SK-N-SH (cell line): ENCODE results near the gene TMEM117. TPM values are rescaled to one million over a fixed set of nuclear protein-coding genes. Genes with fewer than 3 reads are reported as not detected.

Experiments
- CTCF ChIA-PET: fragments of 300-600, 350-600 bp; formaldehyde crosslinking; extraction: SDS; loops from one replicate; lab custom pipeline; 2021; lab: Yijun Ruan, JAX
- POLR2A ChIA-PET: fragments of 350-600 bp; sonication (Branson Sonifier 250); formaldehyde crosslinking; extraction: SDS; loops from one replicate; lab custom pipeline; 2020; ENCODE audit warnings: antibody characterized with exemption, inconsistent platforms; lab: Yijun Ruan, JAX
- DNase-seq: peaks from one replicate; pipeline ENCODE4 v3.0.0; 2012
- H2AFZ ChIP-seq: fragments of 200-600 bp; sonication (generic); 2 replicates; pipeline ENCODE4 v1.8.1; 2016; ENCODE audit warnings: antibody characterized with exemption, mild to moderate bottlenecking, low read depth
- H3F3A ChIP-seq: fragments of 200-600 bp; sonication (generic); replicated peaks from 2 replicates; pipeline ENCODE3; 2016; ENCODE audit warnings: antibody characterized with exemption, mild to moderate bottlenecking; ENCODE audit not compliant: insufficient read depth
- H3K27ac ChIP-seq, 2 experiments: fragments of 200-500 bp in 1 of 2; fragments of 200-600 bp in 1 of 2; sonication (Bioruptor generic) in 1 of 2; sonication (generic), shearing (Covaris generic) in 1 of 2; 2 replicates each; pipeline versions ENCODE4 v1.5.1 to v1.6.1; 2014 to 2016; ENCODE audit warnings: low read depth in 2 of 2, inconsistent platforms in 1 of 2, low read length in 1 of 2, mild to moderate bottlenecking in 1 of 2, mixed read lengths in 1 of 2
- H3K27me3 ChIP-seq: fragments of 200-600 bp; sonication (generic), shearing (Covaris generic); 2 replicates; pipeline ENCODE4 v1.6.1; 2016; ENCODE audit warnings: mixed run types; ENCODE audit not compliant: insufficient read depth
- H3K36me3 ChIP-seq, 2 experiments: fragments of 200-500 bp in 1 of 2; fragments of 200-600 bp in 1 of 2; sonication (Bioruptor generic) in 1 of 2; sonication (generic) in 1 of 2; replicated peaks in 1 of 2; 2 replicates each; pipeline versions ENCODE3 to v1.5.1; 2014 to 2016; ENCODE audit warnings: low read length in 1 of 2, mild to moderate bottlenecking in 1 of 2; ENCODE audit not compliant: insufficient read depth in 2 of 2, control insufficient read depth in 1 of 2
- H3K4me1 ChIP-seq, 2 experiments: fragments of 200-500 bp in 1 of 2; fragments of 200-600 bp in 1 of 2; sonication (Bioruptor generic) in 1 of 2; sonication (generic), shearing (Covaris generic) in 1 of 2; 2 replicates each; pipeline versions ENCODE4 v1.5.1 to v1.6.1; 2014 to 2016; ENCODE audit warnings: low read depth in 1 of 2, low read length in 1 of 2, mixed run types in 1 of 2; ENCODE audit not compliant: insufficient read depth in 2 of 2, control insufficient read depth in 1 of 2
- H3K4me2 ChIP-seq: fragments of 200-600 bp; sonication (generic), shearing (Covaris generic); 2 replicates; pipeline ENCODE4 v1.6.1; 2017; ENCODE audit warnings: mixed run types
- H3K4me3 ChIP-seq, 2 experiments: fragments of 200-500 bp in 1 of 2; fragments of 200-600 bp in 1 of 2; sonication (Bioruptor generic) in 1 of 2; sonication (generic), shearing (Covaris generic) in 1 of 2; 2 replicates each; pipeline versions ENCODE4 v1.5.1 to v1.8.1; 2014 to 2016; ENCODE audit warnings: low read depth in 2 of 2, inconsistent platforms in 1 of 2, low read length in 1 of 2, mild to moderate bottlenecking in 1 of 2, mixed read lengths in 1 of 2, moderate library complexity in 1 of 2
- H3K79me2 ChIP-seq: fragments of 200-600 bp; sonication (generic); 2 replicates; pipeline ENCODE4 v1.8.1; 2017; ENCODE audit warnings: mild to moderate bottlenecking; ENCODE audit not compliant: insufficient read depth
- H3K9ac ChIP-seq: fragments of 200-600 bp; sonication (generic); 2 replicates; pipeline ENCODE4 v1.6.1; 2017; ENCODE audit warnings: mixed run types
- H3K9me2 ChIP-seq: fragments of 200-600 bp; sonication (generic); 2 replicates; pipeline ENCODE4 v1.6.1; 2017; ENCODE audit warnings: mixed run types
- H3K9me3 ChIP-seq: fragments of 200-600 bp; sonication (generic); 2 replicates; pipeline ENCODE4 v1.6.1; 2017; ENCODE audit warnings: mixed run types, mild to moderate bottlenecking, moderate library complexity
- H4K20me1 ChIP-seq: fragments of 200-600 bp; sonication (generic); 2 replicates; pipeline ENCODE4 v1.6.1; 2017; ENCODE audit warnings: mild to moderate bottlenecking, mixed run types; ENCODE audit not compliant: insufficient read depth
- ELF1 ChIP-seq: IDR thresholded peaks from 2 replicates; pipeline ENCODE4 v1.4.0; 2012
- FOXJ3 ChIP-seq: sonication (generic); formaldehyde crosslinking; IDR thresholded peaks from 2 replicates; pipeline ENCODE4 v1.5.1; 2020; ENCODE audit warnings: mild to moderate bottlenecking, missing genetic modification reagents
- GABPA ChIP-seq: IDR thresholded peaks from 2 replicates; pipeline ENCODE4 v1.4.0; 2012; ENCODE audit warnings: low read depth, mild to moderate bottlenecking
- GATA2 ChIP-seq: sonication (generic); formaldehyde crosslinking; IDR thresholded peaks from 2 replicates; pipeline ENCODE4 v1.5.0; 2020; ENCODE audit warnings: mild to moderate bottlenecking, missing genetic modification reagents
- JUND ChIP-seq: IDR thresholded peaks from 2 replicates; pipeline ENCODE4 v1.4.0; 2012
- RFX5 ChIP-seq: IDR thresholded peaks from 2 replicates; pipeline ENCODE4 v1.6.1; 2012; ENCODE audit warnings: mild to moderate bottlenecking, improper control_type of control experiment, low read length
- SIN3A ChIP-seq: IDR thresholded peaks from 2 replicates; pipeline ENCODE4 v1.6.1; 2012; ENCODE audit warnings: low read depth, mild to moderate bottlenecking, low read length, moderate library complexity, borderline replicate concordance
- SMC3 ChIP-seq: IDR thresholded peaks from 2 replicates; pipeline ENCODE4 v1.6.1; 2012; ENCODE audit warnings: low read depth, low read length, improper control_type of control experiment
- TAF1 ChIP-seq: IDR thresholded peaks from 2 replicates; pipeline ENCODE4 v1.6.1; 2012; ENCODE audit warnings: low read depth, mild to moderate bottlenecking, low read length, moderate library complexity, borderline replicate concordance
- TCF12 ChIP-seq: IDR thresholded peaks from 2 replicates; pipeline ENCODE4 v1.4.0; 2012
- USF2 ChIP-seq: fragments of 150-350 bp; IDR thresholded peaks from 2 replicates; pipeline ENCODE4 v1.6.1; 2017; ENCODE audit warnings: antibody characterized with exemption, low read length, low read depth, borderline replicate concordance
- WGBS: methylation state at CpG from one replicate; pipeline ENCODE4 v1.1.6; 2017; ENCODE audit warnings: low lambda C conversion rate; 5-methylcytosine and 5-hydroxymethylcytosine counted together
- polyA plus RNA-seq, 3 experiments: library from polyadenylated mRNA; depleted of rRNA; stranded (reverse); fragments of >200 nt; gene quantifications; 2 replicates each; pipeline ENCODE4 v1.2.3, GENCODE V29; 2012

The TMEM117 gene
- polyA plus RNA-seq, 1 of the 3 experiments (the other 2 are of a cell fraction), result 0.81 TPM

DNA sequence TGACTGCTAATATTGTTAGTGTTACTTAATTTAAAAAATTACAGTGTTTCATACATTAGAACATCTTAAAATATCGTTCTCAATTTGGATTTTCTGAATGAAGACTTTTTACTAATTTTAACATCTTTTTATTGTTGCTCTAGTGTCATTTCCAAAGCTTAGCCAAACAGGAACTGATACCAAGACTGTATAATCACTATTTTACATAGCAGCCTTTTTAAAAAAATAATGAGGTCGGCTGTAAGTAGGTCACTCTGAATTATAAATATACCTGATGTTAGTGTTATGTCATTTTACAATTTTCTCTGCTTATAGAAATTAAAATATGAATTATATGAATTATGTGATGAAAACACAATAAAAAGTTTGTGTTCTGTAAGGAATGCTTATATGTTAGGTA, 321.5 kb downstream of the TMEM117 start:
- H3K4me2 ChIP-seq, result no peak overlapping the region
- no peaks in the 10 kb centered on the region for H3K9me2 ChIP-seq
- POLR2A ChIA-PET, result no interaction called here
- H3K4me1 ChIP-seq, result no peaks in the 10 kb centered on the region; a peak in 1 of 4 replicates
- H3K79me2 ChIP-seq, result no peaks in the 10 kb centered on the region
- H3K9ac ChIP-seq, result no peak overlapping the region
- WGBS, result 17% methylated on average over 2 of the region's 2 CpGs
- no peaks in the 10 kb centered on the region for H4K20me1 ChIP-seq
- no peaks in the 10 kb centered on the region for H3K9me3 ChIP-seq
- no peaks in the 10 kb centered on the region for H3K27me3 ChIP-seq
- H3K4me3 ChIP-seq, result no peak overlapping the region
- H2AFZ ChIP-seq, result no peak overlapping the region
- DNase-seq, result no peak
- H3F3A ChIP-seq, result no peaks in the 10 kb centered on the region
- CTCF ChIA-PET, result no interaction called here
- H3K27ac ChIP-seq, result no peak overlapping the region
- TF ChIP-seq GABPA, result no peak
- no peak for TF ChIP-seq TAF1
- TF ChIP-seq ELF1, result no peak
- TF ChIP-seq RFX5, result no peak
- TF ChIP-seq, all 33 proteins: peak for 0
- no peaks in the 10 kb centered on the region for H3K36me3 ChIP-seq

DNA sequence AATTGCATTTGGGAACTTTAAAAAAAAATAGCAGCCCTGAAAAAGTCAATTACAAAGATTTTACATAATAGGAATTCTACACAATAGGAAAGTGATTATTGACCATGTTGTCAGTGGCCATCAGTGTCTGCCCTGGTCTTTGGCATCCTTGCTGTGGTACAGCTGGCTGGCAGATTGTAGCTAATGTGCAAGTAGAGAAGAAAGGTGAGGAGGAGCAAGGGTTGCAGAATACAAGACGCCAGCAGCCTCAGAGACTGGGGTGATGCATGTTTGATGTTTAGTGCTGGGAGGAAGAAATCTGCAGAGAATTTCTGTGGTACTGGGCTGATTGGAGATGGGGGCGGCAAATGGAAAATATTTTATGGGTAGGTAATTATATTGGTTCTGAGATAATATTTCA, 322.9 kb downstream of the TMEM117 start:
- no peaks in the 10 kb centered on the region for H3K9me3 ChIP-seq
- no peaks in the 10 kb centered on the region for H4K20me1 ChIP-seq
- ChIA-PET POLR2A (no interaction called here), CTCF (interaction anchor here (1.4 kb wide), 1 partner anchor 9 kb away, joined by 3 read pairs; no protein-coding TSS in a partner anchor)
- H3F3A ChIP-seq, result no peaks in the 10 kb centered on the region
- no peaks in the 10 kb centered on the region for H3K79me2 ChIP-seq
- TF ChIP-seq SMC3 (no peak), JUND (no peak), SIN3A (no peak), GATA2 (CRISPR knock-in tag) (no peak)
- no peaks in the 10 kb centered on the region for H3K36me3 ChIP-seq
- no peak overlapping the region for H3K9ac ChIP-seq
- no peak for DNase-seq
- H3K4me1 ChIP-seq, result no peaks in the 10 kb centered on the region; a peak in 1 of 4 replicates
- no peak overlapping the region for H3K4me3 ChIP-seq
- no peak overlapping the region for H2AFZ ChIP-seq
- H3K9me2 ChIP-seq, result no peaks in the 10 kb centered on the region
- H3K27ac ChIP-seq, result no peak overlapping the region
- H3K27me3 ChIP-seq, result no peaks in the 10 kb centered on the region
- 64% methylated on average over 2 of the region's 2 CpGs for WGBS
- H3K4me2 ChIP-seq, result no peak overlapping the region

DNA sequence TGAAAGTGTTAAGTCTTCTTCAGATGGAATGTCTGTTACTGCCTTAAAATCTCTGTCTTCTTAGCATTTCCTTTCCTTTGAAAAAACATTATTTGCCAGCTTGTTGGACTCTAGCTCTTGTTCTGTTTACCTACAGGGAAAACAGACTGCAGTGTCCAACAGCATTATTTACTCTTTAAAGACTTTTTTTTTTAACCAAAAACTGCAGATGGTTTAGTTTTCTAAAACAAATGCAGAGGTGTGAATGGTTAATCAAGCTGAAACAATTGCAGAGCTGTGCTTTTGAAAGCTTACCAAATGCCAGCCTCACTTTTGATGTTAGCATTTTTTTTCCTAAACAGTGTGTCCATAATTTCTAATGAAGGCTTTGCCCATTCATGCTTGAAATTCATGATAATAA, 323.3 kb downstream of the TMEM117 start:
- H3K9me2 ChIP-seq, result no peaks in the 10 kb centered on the region

More for the DNA sequence above, 323.3 kb downstream of the TMEM117 start:
- Histone ChIP-seq H3K36me3 (no peaks in the 10 kb centered on the region), H4K20me1 (no peaks in the 10 kb centered on the region), H3K27me3 (no peaks in the 10 kb centered on the region), H3K9ac (no peak overlapping the region), H3K79me2 (no peaks in the 10 kb centered on the region), H3K27ac (no peak overlapping the region), H3F3A (no peaks in the 10 kb centered on the region), H2AFZ (no peak overlapping the region), H3K9me3 (no peaks in the 10 kb centered on the region), H3K4me3 (no peak overlapping the region), H3K4me1 (no peaks in the 10 kb centered on the region; a peak in 1 of 4 replicates), H3K4me2 (no peak overlapping the region)
- CTCF ChIA-PET, result interaction anchor here (1.4 kb wide), 1 partner anchor 10 kb away, joined by 3 read pairs; no protein-coding TSS in a partner anchor
- TF ChIP-seq TCF12, result no peak
- no peak for TF ChIP-seq USF2
- TF ChIP-seq FOXJ3 (CRISPR knock-in tag), result no peak
- DNase-seq, result no peak
- POLR2A ChIA-PET, result no interaction called here
